OCI-LY1 (cell line): Measurements from ENCODE around the gene SMAD3.

ENCODE experiments used
- H2AFZ ChIP-seq: fragments of 200-600 bp; sonication (generic), shearing (Covaris generic); 2 replicates; pipeline ENCODE4 v1.6.0; 2014; ENCODE audit warnings: antibody characterized with exemption, mild to moderate bottlenecking, low read length
- H3F3A ChIP-seq: fragments of 200-600 bp; sonication (generic), shearing (Covaris generic); 2 replicates; pipeline ENCODE4 v1.6.0; 2014; ENCODE audit warnings: mild to moderate bottlenecking, antibody characterized with exemption, low read length, moderate library complexity; ENCODE audit not compliant: insufficient read depth
- H3K27ac ChIP-seq: fragments of 200-600 bp; sonication (generic); 2 replicates; pipeline ENCODE4 v1.5.1; 2014; ENCODE audit warnings: low read length, mixed run types, mild to moderate bottlenecking, low read depth; ENCODE audit not compliant: poor library complexity, severe bottlenecking
- H3K27me3 ChIP-seq: fragments of 200-600 bp; sonication (generic); 2 replicates; pipeline ENCODE4 v1.6.0; 2014; ENCODE audit warnings: antibody characterized with exemption, mild to moderate bottlenecking, low read length, moderate library complexity; ENCODE audit not compliant: insufficient read depth
- H3K36me3 ChIP-seq: fragments of 200-600 bp; sonication (generic); 2 replicates; pipeline ENCODE4 v1.6.1; 2014; ENCODE audit warnings: mild to moderate bottlenecking, antibody characterized with exemption, low read length, moderate library complexity, mixed read lengths; ENCODE audit not compliant: insufficient read depth
- H3K4me1 ChIP-seq: fragments of 200-600 bp; sonication (generic); 2 replicates; pipeline ENCODE4 v1.5.1; 2014; ENCODE audit warnings: mild to moderate bottlenecking, low read length, moderate library complexity; ENCODE audit not compliant: insufficient read depth, severe bottlenecking
- H3K4me2 ChIP-seq: fragments of 200-600 bp; sonication (generic), shearing (Covaris generic); 2 replicates; pipeline ENCODE4 v1.6.1; 2014; ENCODE audit warnings: low read length
- H3K4me3 ChIP-seq: fragments of 200-600 bp; sonication (generic); 2 replicates; pipeline ENCODE4 v1.5.1; 2014; ENCODE audit warnings: low read length, low read depth, mild to moderate bottlenecking, mixed read lengths; ENCODE audit not compliant: poor library complexity, severe bottlenecking
- H3K79me2 ChIP-seq: fragments of 200-600 bp; shearing (Covaris generic); 2 replicates; pipeline ENCODE4 v1.6.1; 2016; ENCODE audit warnings: mixed run types, low read length, mixed read lengths; ENCODE audit not compliant: insufficient read depth
- H3K9ac ChIP-seq: fragments of 200-600 bp; sonication (generic), shearing (Covaris generic); 2 replicates; pipeline ENCODE4 v1.6.1; 2014; ENCODE audit warnings: mild to moderate bottlenecking, low read length, mixed read lengths
- H3K9me2 ChIP-seq: fragments of 200-600 bp; sonication (generic), shearing (Covaris generic); 2 replicates; pipeline ENCODE4 v1.6.1; 2014; ENCODE audit warnings: low read depth, mild to moderate bottlenecking, low read length, mixed read lengths
- H3K9me3 ChIP-seq: fragments of 200-600 bp; shearing (Covaris generic); 2 replicates; pipeline ENCODE4 v1.6.1; 2014; ENCODE audit warnings: low read length, mixed read lengths
- H4K20me1 ChIP-seq: fragments of 200-600 bp; sonication (generic), shearing (Covaris generic); 2 replicates; pipeline ENCODE4 v1.6.0; 2016; ENCODE audit warnings: mild to moderate bottlenecking, low read length; ENCODE audit not compliant: insufficient read depth
- EZH2 ChIP-seq: fragments of 200-600 bp; sonication (generic), shearing (Covaris generic); IDR thresholded peaks from 2 replicates; pipeline ENCODE4 v1.8.0; 2017; ENCODE audit warnings: borderline replicate concordance, mixed run types, mild to moderate bottlenecking, antibody characterized with exemption, low read length, moderate library complexity, mixed read lengths
- TF ChIP-seq, protein P1 (sequence below): fragments of 200-600 bp; sonication (generic), shearing (Covaris generic); IDR thresholded peaks from 2 replicates; pipeline ENCODE4 v1.5.1; 2017; ENCODE audit warnings: mild to moderate bottlenecking, antibody characterized with exemption, low read length, moderate library complexity, mixed read lengths

The SMAD3 gene

DNA sequence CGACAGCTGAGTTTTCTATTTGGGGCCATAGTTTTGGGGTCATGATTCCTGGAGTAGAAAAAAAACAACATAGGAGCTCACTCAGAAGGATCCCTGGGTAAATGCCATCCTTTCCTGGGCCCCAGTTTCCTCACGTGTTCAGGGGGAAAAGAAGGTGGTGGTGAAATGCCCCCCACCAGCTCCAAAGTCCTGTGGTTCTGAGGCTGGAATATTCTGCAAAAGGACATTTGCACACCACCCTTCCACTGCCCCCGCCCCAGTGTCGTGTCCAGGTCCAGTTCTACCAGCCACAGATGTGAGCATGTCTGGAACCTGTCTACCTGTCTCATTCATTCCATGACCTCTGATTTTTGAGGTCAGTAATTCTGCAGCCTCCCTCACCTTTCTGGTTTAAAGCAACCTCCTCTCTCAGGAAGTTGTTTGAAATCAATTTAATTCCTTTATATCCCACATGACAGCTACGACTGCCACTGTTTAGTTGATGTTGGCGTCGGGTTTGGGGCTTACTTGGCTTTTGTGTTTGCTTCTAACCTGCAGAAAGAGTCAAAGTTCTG is 82.1 kb downstream of the SMAD3 start:
- no peak for TF ChIP-seq EZH2
- TF ChIP-seq, protein P1, sequence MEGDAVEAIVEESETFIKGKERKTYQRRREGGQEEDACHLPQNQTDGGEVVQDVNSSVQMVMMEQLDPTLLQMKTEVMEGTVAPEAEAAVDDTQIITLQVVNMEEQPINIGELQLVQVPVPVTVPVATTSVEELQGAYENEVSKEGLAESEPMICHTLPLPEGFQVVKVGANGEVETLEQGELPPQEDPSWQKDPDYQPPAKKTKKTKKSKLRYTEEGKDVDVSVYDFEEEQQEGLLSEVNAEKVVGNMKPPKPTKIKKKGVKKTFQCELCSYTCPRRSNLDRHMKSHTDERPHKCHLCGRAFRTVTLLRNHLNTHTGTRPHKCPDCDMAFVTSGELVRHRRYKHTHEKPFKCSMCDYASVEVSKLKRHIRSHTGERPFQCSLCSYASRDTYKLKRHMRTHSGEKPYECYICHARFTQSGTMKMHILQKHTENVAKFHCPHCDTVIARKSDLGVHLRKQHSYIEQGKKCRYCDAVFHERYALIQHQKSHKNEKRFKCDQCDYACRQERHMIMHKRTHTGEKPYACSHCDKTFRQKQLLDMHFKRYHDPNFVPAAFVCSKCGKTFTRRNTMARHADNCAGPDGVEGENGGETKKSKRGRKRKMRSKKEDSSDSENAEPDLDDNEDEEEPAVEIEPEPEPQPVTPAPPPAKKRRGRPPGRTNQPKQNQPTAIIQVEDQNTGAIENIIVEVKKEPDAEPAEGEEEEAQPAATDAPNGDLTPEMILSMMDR = no peak
- H3K79me2 ChIP-seq = peaks cover 21% of the 10 kb centered on the region
- no peaks in the 10 kb centered on the region for H3K9me2 ChIP-seq
- H3K36me3 ChIP-seq = no peaks in the 10 kb centered on the region
- H3K27ac ChIP-seq = peak overlapping the region; percentile 99
- no peaks in the 10 kb centered on the region for H3K9me3 ChIP-seq
- 0 out of 2 replicates have a peak, but pooled peaks cover 6% of the 10 kb centered on the region for H3F3A ChIP-seq
- peak overlapping the region; percentile 65 for H3K4me2 ChIP-seq
- peak overlapping the region; percentile 71 for H3K9ac ChIP-seq
- no peaks in the 10 kb centered on the region for H3K27me3 ChIP-seq
- H4K20me1 ChIP-seq = no peaks in the 10 kb centered on the region
- peaks cover 100% of the 10 kb centered on the region for H3K4me1 ChIP-seq
- H2AFZ ChIP-seq = no peak overlapping the region
- H3K4me3 ChIP-seq = peak overlapping the region; percentile 47

DNA sequence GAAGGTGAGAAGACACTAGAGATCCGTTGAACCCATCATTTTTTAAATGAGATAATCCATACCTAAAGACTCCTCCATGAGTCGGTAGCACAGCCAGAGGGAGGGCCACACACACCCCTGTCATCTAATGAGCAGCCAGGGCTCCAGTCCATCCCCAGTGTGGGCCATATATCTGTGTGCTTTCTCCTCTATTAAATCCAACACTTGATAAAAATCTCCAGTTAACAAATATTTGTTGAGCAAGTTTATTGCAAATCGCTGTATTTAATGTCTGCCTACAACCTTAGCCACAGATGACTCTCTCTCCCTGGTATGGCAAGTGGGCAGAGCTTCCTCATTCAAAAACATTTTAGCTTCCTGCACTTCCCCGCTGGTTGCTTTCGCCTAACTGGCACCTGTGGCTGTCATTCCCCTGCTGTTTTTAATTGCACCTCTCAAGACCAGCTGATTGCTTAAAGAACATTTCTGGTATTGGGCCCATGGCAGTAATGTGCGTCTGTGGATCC is 82.8 kb downstream of the SMAD3 start:
- Histone ChIP-seq H3K27ac (peak overlapping the region; percentile 99), H3K4me2 (peak overlapping the region; percentile 65), H3K79me2 (peaks cover 21% of the 10 kb centered on the region), H3K27me3 (no peaks in the 10 kb centered on the region), H3K9me3 (no peaks in the 10 kb centered on the region), H3K4me1 (peaks cover 100% of the 10 kb centered on the region), H3K9me2 (no peaks in the 10 kb centered on the region), H3K4me3 (peak overlapping the region; percentile 47), H3K9ac (peak overlapping the region; percentile 71; the same call in 1 of the 2 replicates), H2AFZ (no peak overlapping the region), H3K36me3 (no peaks in the 10 kb centered on the region), H3F3A (0 out of 2 replicates have a peak, but pooled peaks cover 8% of the 10 kb centered on the region), H4K20me1 (no peaks in the 10 kb centered on the region)
- TF ChIP-seq EZH2 = no peak
- TF ChIP-seq, protein P1 = no peak

DNA sequence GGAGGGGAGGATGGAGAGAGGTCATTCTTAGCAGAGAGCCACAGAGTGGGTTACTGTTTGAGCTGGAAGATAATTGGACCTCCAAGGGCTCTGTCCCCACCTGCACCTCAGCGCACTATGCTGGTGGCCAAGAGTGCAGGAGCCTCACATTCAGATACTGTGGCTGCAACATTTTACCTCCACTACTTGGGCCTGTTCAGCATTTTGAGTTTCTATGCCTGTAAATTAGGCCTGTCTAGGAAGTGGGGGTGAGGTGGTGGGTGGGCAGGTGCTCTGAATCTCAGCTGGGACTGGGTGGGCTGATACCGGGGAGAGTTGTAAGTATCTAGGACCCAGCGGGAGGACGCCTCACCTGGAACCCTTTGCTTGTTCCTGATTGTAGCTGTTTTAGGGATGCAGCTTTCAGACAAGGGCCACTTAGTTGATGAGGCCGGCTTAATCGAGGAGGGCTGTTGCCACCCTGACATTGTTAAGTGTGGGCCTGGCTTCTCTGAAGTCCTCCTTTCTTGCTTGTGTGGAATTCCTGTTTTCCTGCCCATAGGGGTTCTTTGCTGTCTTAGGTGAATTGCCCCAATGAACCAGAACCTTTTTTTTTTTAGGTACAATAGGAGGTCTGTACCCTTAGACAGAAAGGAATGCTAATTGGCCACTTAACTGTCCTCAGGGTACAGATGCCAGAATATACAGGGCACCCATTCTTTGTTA is 83.8 kb downstream of the SMAD3 start:
- no peaks in the 10 kb centered on the region for H3K9me3 ChIP-seq
- H3K36me3 ChIP-seq = no peaks in the 10 kb centered on the region
- no peaks in the 10 kb centered on the region for H3K27me3 ChIP-seq
- H2AFZ ChIP-seq = no peak overlapping the region
- TF ChIP-seq EZH2 = no peak
- TF ChIP-seq, protein P1 = no peak
- 0 out of 2 replicates have a peak, but pooled peaks cover 8% of the 10 kb centered on the region for H3F3A ChIP-seq
- peak overlapping the region; percentile 99 for H3K27ac ChIP-seq
- peaks cover 16% of the 10 kb centered on the region for H3K79me2 ChIP-seq
- H3K4me1 ChIP-seq = peaks cover 100% of the 10 kb centered on the region
- no peaks in the 10 kb centered on the region for H3K9me2 ChIP-seq
- peak overlapping the region; percentile 47 for H3K4me3 ChIP-seq
- H3K4me2 ChIP-seq = peak overlapping the region; percentile 65
- H4K20me1 ChIP-seq = no peaks in the 10 kb centered on the region
- peak overlapping the region; percentile 71 for H3K9ac ChIP-seq
